A673 (cell line): ENCODE results near the gene MYD88. TPM values are rescaled to one million over a fixed set of nuclear protein-coding genes. Genes with fewer than 3 reads are reported as not detected.

ENCODE experiments used
- BruUV-seq: library from RNA; stranded (reverse); fragments of 400-500 nt; replicated peaks from 2 replicates; lab custom pipeline; 2021; lab: Mats Ljungman, UMichigan
- CTCF ChIA-PET: fragments of 300-600 bp; sonication (Branson Sonifier 250); formaldehyde crosslinking; loops from one replicate; lab custom pipeline; 2022; ENCODE audit warnings: antibody characterized with exemption; lab: Charles Lee
- POLR2A ChIA-PET: fragments of 300-600 bp; sonication (Branson Sonifier 250); formaldehyde crosslinking; loops from one replicate; lab custom pipeline; 2022; ENCODE audit warnings: antibody characterized with exemption; ENCODE audit not compliant: low non-redundant PET; lab: Charles Lee
- DNase-seq: peaks from one replicate; pipeline ENCODE4 v3.0.0-alpha.2; 2015; ENCODE audit warnings: low spot score
- H3K27ac ChIP-seq: fragments of 200-600 bp; sonication (generic); 2 replicates; pipeline ENCODE4 v1.5.1; 2016; ENCODE audit warnings: mixed run types, low read depth, mild to moderate bottlenecking, mixed read lengths, antibody characterized with exemption, low read length; ENCODE audit not compliant: poor library complexity, severe bottlenecking
- H3K27me3 ChIP-seq: fragments of 200-600 bp; sonication (generic); replicated peaks from 2 replicates; pipeline ENCODE4 v1.6.1; 2017; ENCODE audit warnings: mixed run types, low read depth, mild to moderate bottlenecking, mixed read lengths, antibody characterized with exemption, low read length; ENCODE audit not compliant: insufficient read depth, poor library complexity
- H3K36me3 ChIP-seq: fragments of 200-600 bp; sonication (generic); 2 replicates; pipeline ENCODE4 v1.6.1; 2016; ENCODE audit warnings: mixed run types, mild to moderate bottlenecking, mixed read lengths, antibody characterized with exemption, low read length; ENCODE audit not compliant: insufficient read depth, poor library complexity, severe bottlenecking
- H3K4me1 ChIP-seq: fragments of 200-600 bp; sonication (generic); 2 replicates; pipeline ENCODE4 v1.6.1; 2017; ENCODE audit warnings: mixed run types, mild to moderate bottlenecking, mixed read lengths, antibody characterized with exemption, low read length; ENCODE audit not compliant: insufficient read depth, poor library complexity, severe bottlenecking
- H3K4me3 ChIP-seq: fragments of 200-600 bp; sonication (generic); 2 replicates; pipeline ENCODE4 v1.5.1; 2016; ENCODE audit warnings: low read depth, mixed run types, mild to moderate bottlenecking, mixed read lengths, low read length; ENCODE audit not compliant: poor library complexity, severe bottlenecking
- H3K9me3 ChIP-seq: fragments of 200-600 bp; sonication (generic); 2 replicates; pipeline ENCODE4 v1.6.1; 2016; ENCODE audit warnings: mixed run types, low read depth, mild to moderate bottlenecking, mixed read lengths, antibody characterized with exemption, low read length; ENCODE audit not compliant: poor library complexity, severe bottlenecking
- CTCF ChIP-seq: fragments of 300-800, 200-600 bp; sonication (generic); conservative IDR thresholded peaks from 2 replicates; pipeline ENCODE4 v1.5.1; 2017; ENCODE audit warnings: low read depth, mild to moderate bottlenecking, antibody characterized with exemption, low read length, moderate library complexity, mixed read lengths
- EZH2 ChIP-seq: fragments of 200-600 bp; sonication (generic); IDR thresholded peaks from 2 replicates; pipeline ENCODE4 v1.6.1; 2017; ENCODE audit warnings: borderline replicate concordance, low read depth, mild to moderate bottlenecking, mixed read lengths, antibody characterized with exemption, low read length; ENCODE audit not compliant: poor library complexity, severe bottlenecking
- intact Hi-C: fragments of 100-400 bp; cut with micrococcal nuclease; formaldehyde crosslinking; loops from one replicate; pipeline ENCODE4 v1.10.0; 2022; ENCODE audit not compliant: unreplicated experiment
- total RNA-seq: library from RNA; stranded (reverse); gene quantifications from 2 replicates; pipeline ENCODE4 v1.2.3, GENCODE V29; 2021

The MYD88 gene
- total RNA-seq, 1 experiment from 2014 or later = 11.9 TPM

- no peak for DNase-seq
- intact Hi-C loops = no loop called here
- BruUV-seq = no TSS peak
- ChIA-PET POLR2A (no interaction called here), CTCF (no interaction called here)
- Histone ChIP-seq H3K36me3 (no peaks in the 10 kb centered on the region), H3K27me3 (no peaks in the 10 kb centered on the region), H3K9me3 (no peaks in the 10 kb centered on the region), H3K4me3 (no peak overlapping the region), H3K4me1 (peaks cover 4% of the 10 kb centered on the region), H3K27ac (no peak overlapping the region)
- TF ChIP-seq CTCF = no peak
- no peak for TF ChIP-seq EZH2
These were observed 2.1 kb downstream of the MYD88 start for GRCh38 chr3:38140326-38141172.

- Histone ChIP-seq H3K9me3 (no peaks in the 10 kb centered on the region), H3K36me3 (no peaks in the 10 kb centered on the region), H3K4me3 (no peak overlapping the region), H3K27me3 (no peaks in the 10 kb centered on the region), H3K27ac (no peak overlapping the region), H3K4me1 (peaks cover 4% of the 10 kb centered on the region)
- TF ChIP-seq CTCF (no peak), EZH2 (no peak)
- BruUV-seq = no TSS peak
- ChIA-PET CTCF (no interaction called here), POLR2A (no interaction called here)
- DNase-seq = no peak
- intact Hi-C loops = no loop called here
These were observed 2.9 kb downstream of the MYD88 start for GRCh38 chr3:38141173-38141951.

- H3K36me3 ChIP-seq = no peaks in the 10 kb centered on the region
- H3K27me3 ChIP-seq = no peaks in the 10 kb centered on the region
- TF ChIP-seq EZH2 = no peak
- TF ChIP-seq CTCF = no peak
- no peak overlapping the region for H3K27ac ChIP-seq
- H3K9me3 ChIP-seq = no peaks in the 10 kb centered on the region
- H3K4me1 ChIP-seq = peaks cover 4% of the 10 kb centered on the region
- CTCF ChIA-PET = no interaction called here
- BruUV-seq = no TSS peak
- POLR2A ChIA-PET = no interaction called here
- no peak for DNase-seq
- no peak overlapping the region for H3K4me3 ChIP-seq
- intact Hi-C loops = no loop called here
These were observed 3.5 kb downstream of the MYD88 start for GRCh38 chr3:38141952-38142273.
